ENCODE results near the gene ELF1. TPM values are rescaled to one million over a fixed set of nuclear protein-coding genes. Genes with fewer than 3 reads are reported as not detected.

ELF1 gene
- total RNA-seq, 1 experiment from 2014 or later, result 36.0 TPM

- Histone ChIP-seq H3K4me3 (peak overlapping the region; percentile 77), H3K9me2 (ENCODE audit: insufficient read depth) (no peaks in the 10 kb centered on the region), H3K4me1 (replicated peaks; ENCODE audit: insufficient read depth) (peaks cover 31% of the 10 kb centered on the region), H3F3A (ENCODE audit: insufficient read depth, low read depth) (peaks cover 7% of the 10 kb centered on the region), H3K79me2 (ENCODE audit: low read depth) (peaks cover 74% of the 10 kb centered on the region), H3K36me3 (ENCODE audit: low read depth) (0 out of 2 replicates have a peak, but pooled peaks cover 9% of the 10 kb centered on the region), H3K27ac (peak overlapping the region; percentile 100), H3K27me3 (ENCODE audit: insufficient read depth, low read depth) (no peaks in the 10 kb centered on the region), H4K20me1 (ENCODE audit: insufficient read depth) (no peaks in the 10 kb centered on the region), H3K4me2 (peak overlapping the region; percentile 92), H2AFZ (no peak overlapping the region), H3K9me3 (ENCODE audit: insufficient read depth, low read depth) (no peaks in the 10 kb centered on the region)
- CTCF ChIA-PET, result no interaction called here
- intact Hi-C loops (cut with micrococcal nuclease; ENCODE audit: unreplicated experiment), result loop anchor here (2.0 to 10.0 kb wide), 3 partner anchors 23 to 53 kb away; partner anchors contain the start of gene WBP4
- BruUV-seq (replicated peaks), result no TSS peak
- no peak for DNase-seq
- TF ChIP-seq EZH2 (IDR thresholded peaks at IDR 0.05; ENCODE audit: low read depth), result no peak
- TF ChIP-seq, protein P1, sequence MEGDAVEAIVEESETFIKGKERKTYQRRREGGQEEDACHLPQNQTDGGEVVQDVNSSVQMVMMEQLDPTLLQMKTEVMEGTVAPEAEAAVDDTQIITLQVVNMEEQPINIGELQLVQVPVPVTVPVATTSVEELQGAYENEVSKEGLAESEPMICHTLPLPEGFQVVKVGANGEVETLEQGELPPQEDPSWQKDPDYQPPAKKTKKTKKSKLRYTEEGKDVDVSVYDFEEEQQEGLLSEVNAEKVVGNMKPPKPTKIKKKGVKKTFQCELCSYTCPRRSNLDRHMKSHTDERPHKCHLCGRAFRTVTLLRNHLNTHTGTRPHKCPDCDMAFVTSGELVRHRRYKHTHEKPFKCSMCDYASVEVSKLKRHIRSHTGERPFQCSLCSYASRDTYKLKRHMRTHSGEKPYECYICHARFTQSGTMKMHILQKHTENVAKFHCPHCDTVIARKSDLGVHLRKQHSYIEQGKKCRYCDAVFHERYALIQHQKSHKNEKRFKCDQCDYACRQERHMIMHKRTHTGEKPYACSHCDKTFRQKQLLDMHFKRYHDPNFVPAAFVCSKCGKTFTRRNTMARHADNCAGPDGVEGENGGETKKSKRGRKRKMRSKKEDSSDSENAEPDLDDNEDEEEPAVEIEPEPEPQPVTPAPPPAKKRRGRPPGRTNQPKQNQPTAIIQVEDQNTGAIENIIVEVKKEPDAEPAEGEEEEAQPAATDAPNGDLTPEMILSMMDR (conservative IDR thresholded peaks at IDR 0.05), result no peak
- POLR2A ChIA-PET (ENCODE audit: unreplicated experiment), result no interaction called here
Measured at GRCh38 chr13:41017817-41018601, 1.1 kb downstream of the ELF1 start.

- Histone ChIP-seq H3K9me2 (ENCODE audit: insufficient read depth) (no peaks in the 10 kb centered on the region), H3K9me3 (ENCODE audit: insufficient read depth, low read depth) (no peaks in the 10 kb centered on the region), H3K27me3 (ENCODE audit: insufficient read depth, low read depth) (no peaks in the 10 kb centered on the region), H2AFZ (no peak overlapping the region), H3K4me3 (peak overlapping the region; percentile 77), H3K4me2 (peak overlapping the region; percentile 92), H4K20me1 (ENCODE audit: insufficient read depth) (no peaks in the 10 kb centered on the region), H3K4me1 (replicated peaks; ENCODE audit: insufficient read depth) (peaks cover 31% of the 10 kb centered on the region), H3F3A (ENCODE audit: insufficient read depth, low read depth) (peaks cover 7% of the 10 kb centered on the region), H3K27ac (peak overlapping the region; percentile 100), H3K79me2 (ENCODE audit: low read depth) (peaks cover 80% of the 10 kb centered on the region), H3K36me3 (ENCODE audit: low read depth) (0 out of 2 replicates have a peak, but pooled peaks cover 9% of the 10 kb centered on the region)
- no peak for DNase-seq
- POLR2A ChIA-PET (ENCODE audit: unreplicated experiment), result no interaction called here
- CTCF ChIA-PET, result no interaction called here
- intact Hi-C loops (cut with micrococcal nuclease; ENCODE audit: unreplicated experiment), result loop anchor here (10.0 kb wide), 1 partner anchor 52 kb away; no protein-coding TSS in a partner anchor
- BruUV-seq (replicated peaks), result no TSS peak
- no peak for TF ChIP-seq EZH2 (IDR thresholded peaks at IDR 0.05; ENCODE audit: low read depth)
- TF ChIP-seq, protein P1 (conservative IDR thresholded peaks at IDR 0.05), result no peak
Measured at GRCh38 chr13:41017159-41017558, 2.0 kb downstream of the ELF1 start.

DNA sequence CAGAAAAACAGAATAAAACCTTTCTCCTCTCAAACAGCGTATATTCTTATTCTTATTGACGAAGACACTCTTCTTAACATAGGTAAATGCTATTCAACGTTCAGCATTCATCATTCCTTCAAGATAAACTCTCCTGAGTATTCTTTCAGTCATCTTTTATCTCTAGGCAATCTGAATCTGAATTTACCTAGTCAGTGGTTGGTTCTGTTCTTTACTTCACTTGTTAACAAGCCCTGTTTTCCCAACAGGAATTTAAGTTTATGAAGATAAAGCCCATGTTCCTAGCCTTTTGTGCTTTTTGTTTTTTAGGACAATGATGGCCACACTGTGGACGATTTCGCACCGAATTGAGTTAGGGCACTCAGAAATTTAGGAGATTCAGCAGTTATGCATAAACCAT lies 3.2 kb downstream of the ELF1 start:
- no peak for DNase-seq
- H3K27ac ChIP-seq, result no peak overlapping the region
- no peak overlapping the region for H3K4me3 ChIP-seq
- no peaks in the 10 kb centered on the region for H4K20me1 ChIP-seq (ENCODE audit: insufficient read depth)
- H3K4me2 ChIP-seq, result peak overlapping the region; percentile 19; the same call in 1 of the 2 replicates
- H3F3A ChIP-seq (ENCODE audit: insufficient read depth, low read depth), result peaks cover 7% of the 10 kb centered on the region
- BruUV-seq (replicated peaks), result no TSS peak
- peaks cover 31% of the 10 kb centered on the region for H3K4me1 ChIP-seq (replicated peaks; ENCODE audit: insufficient read depth)
- intact Hi-C loops (cut with micrococcal nuclease; ENCODE audit: unreplicated experiment), result loop anchor here (10.0 kb wide), 1 partner anchor 51 kb away; no protein-coding TSS in a partner anchor
- H3K36me3 ChIP-seq (ENCODE audit: low read depth), result 0 out of 2 replicates have a peak, but pooled peaks cover 9% of the 10 kb centered on the region
- no peaks in the 10 kb centered on the region for H3K27me3 ChIP-seq (ENCODE audit: insufficient read depth, low read depth)
- TF ChIP-seq, protein P1 (conservative IDR thresholded peaks at IDR 0.05), result no peak
- TF ChIP-seq EZH2 (IDR thresholded peaks at IDR 0.05; ENCODE audit: low read depth), result no peak
- H2AFZ ChIP-seq, result no peak overlapping the region
- ChIA-PET CTCF (no interaction called here), POLR2A (ENCODE audit: unreplicated experiment) (no interaction called here)
- no peaks in the 10 kb centered on the region for H3K9me3 ChIP-seq (ENCODE audit: insufficient read depth, low read depth)
- peaks cover 83% of the 10 kb centered on the region for H3K79me2 ChIP-seq (ENCODE audit: low read depth)
- H3K9me2 ChIP-seq (ENCODE audit: insufficient read depth), result no peaks in the 10 kb centered on the region

Data from PC-9 (cell line).